GM19463 (cell line): ENCODE measurements around the gene FAM3A.

Experiments used
- ATAC-seq: cut with Tn5 transposase; IDR thresholded peaks from one replicate; pipeline ENCODE4 v1.9.1; 2021; ENCODE audit warnings: mild to moderate bottlenecking, moderate library complexity; ENCODE audit not compliant: unreplicated experiment

The FAM3A gene

DNA sequence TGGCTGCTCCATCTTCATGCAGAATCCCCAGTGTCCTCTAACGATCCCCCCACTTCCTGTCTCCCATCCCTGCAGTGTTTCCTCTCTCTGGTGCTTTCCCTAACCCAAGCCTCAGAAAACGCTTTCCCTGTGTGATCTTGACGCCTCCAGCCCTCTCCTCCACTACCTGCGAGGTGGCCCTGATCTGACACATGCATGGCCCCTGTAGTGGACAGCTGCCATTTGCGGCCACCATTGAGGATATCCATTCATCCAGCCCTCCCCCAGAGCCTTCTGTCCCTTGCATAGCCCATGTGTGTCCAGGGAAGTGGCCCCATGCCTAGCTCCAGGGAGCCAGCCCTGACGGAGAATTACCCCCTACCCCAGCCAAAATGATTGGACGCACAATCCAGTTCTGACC is 32.7 kb downstream of the FAM3A start:
- no peak for ATAC-seq

DNA sequence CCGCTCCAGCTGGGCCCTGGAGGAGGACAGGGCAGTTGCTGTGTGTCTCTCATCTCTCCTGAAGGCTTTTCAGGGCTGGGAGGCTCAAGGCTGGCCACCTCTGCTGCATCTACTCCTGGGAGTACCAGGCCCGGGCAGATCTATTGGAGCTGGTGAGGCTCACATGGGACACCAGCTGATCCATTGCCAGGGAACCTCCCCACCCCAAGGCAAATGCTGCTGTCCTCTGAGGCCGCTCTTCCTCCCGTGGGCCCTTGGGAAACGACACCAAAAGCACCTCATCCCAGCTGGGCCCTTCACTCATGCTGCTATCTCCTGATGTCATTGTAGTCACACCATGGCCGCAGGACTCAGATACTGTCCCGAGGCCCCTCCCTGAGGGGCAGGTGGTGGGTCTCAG is 33.2 kb downstream of the FAM3A start:
- no peak for ATAC-seq

DNA sequence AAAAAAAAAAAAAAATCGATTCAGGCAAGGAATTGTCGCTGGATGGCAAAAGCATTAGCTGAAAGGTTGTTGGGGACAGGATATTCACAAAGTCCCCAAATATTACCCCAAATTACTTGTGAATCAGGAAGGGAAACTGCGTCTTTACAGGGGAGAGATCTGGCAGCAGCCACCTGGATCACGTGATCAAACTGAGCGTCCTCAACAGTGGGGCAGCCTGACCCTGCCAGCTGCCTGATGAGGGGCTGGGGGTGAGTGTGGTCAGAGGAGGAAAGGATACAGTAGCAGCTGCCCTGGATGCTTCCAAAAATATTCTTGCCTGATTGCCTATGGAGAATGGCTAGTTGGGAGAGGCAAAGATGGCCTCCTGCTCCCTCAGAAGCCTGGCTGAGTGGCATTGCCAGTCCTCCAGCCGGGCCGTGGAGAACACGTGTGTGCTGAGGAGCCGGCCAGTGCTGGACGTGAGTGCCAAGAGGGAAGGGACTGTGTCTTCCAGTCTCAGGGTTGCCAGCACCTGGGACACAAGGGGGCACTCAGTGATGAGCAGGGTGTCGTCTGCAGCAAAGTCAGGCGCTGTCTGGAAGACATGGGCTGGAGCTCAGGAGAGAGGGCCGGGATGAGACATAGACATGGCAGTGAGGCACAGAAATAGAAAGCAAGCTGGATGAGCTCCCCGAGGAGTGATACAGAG is 34.0 kb downstream of the FAM3A start:
- no peak for ATAC-seq

DNA sequence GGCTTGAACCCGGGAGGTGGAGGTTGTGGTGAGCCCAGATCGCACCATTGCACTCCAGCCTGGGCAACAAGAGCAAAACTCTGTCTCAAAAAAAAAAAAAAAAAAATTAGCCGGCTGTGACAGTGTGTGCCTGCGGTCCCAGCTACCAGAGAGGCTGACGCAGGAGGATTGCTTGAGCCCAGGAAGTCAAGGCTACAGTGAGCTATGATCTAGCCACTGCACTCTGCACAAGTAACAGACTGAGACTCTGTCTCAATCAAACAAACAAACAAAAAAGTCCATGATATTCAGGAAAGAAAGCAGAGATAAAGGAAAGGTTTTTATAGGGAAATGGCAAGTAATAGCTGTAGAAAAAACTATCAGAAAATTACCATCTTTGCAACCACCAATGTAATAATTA is 34.8 kb downstream of the FAM3A start:
- no peak for ATAC-seq

DNA sequence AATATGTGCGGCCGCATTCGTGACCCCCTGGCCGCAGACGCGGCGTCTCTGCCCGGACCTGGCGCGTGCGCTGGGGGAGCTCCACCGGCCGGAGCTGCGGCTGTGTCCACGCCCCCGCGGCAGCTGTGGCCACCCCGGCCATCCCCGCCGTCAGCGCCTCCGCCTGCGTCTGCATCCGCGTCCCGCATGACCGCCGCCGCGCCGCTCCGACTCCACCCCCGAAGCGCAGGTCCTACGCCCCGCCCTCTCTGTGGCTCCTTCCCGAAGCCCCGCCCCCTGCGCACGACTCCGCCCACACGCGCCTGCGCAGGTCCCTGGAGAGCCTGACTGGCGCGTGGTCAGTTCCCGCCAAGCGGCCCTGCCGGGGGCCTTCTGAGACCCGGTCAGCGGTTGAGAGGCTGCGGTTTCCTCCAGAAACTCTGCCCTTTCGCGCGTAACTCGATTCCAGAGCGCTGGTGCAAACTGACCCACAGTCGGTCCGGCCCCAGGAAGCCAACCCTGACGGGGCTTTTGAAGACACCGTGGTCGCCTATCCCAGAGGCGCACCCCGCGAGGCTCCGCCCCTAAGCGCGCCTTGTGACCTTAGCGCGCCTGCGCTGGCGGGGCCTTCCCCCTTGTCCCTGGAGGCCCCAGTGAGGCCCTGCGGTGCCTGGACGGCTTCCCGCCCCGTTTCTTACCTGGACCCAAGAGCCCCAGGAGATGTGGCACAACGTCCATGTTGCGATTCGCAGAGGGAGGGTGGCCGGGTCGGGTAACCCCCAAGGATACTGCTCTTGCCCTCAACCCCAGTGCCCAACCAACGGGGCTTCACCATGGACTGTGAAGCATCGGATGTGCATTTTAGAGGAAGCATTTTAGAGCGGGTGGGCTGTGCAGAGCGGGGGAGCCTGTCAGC is 37.1 kb downstream of the FAM3A start, which contains the start of gene LAGE3:
Gene LAGE3 (minus strand): TSS at position 554 of the 895 bp plus-strand sequence. CDS start 366 bp downstream, at position 188.
- ATAC-seq, result peak; percentile 84

DNA sequence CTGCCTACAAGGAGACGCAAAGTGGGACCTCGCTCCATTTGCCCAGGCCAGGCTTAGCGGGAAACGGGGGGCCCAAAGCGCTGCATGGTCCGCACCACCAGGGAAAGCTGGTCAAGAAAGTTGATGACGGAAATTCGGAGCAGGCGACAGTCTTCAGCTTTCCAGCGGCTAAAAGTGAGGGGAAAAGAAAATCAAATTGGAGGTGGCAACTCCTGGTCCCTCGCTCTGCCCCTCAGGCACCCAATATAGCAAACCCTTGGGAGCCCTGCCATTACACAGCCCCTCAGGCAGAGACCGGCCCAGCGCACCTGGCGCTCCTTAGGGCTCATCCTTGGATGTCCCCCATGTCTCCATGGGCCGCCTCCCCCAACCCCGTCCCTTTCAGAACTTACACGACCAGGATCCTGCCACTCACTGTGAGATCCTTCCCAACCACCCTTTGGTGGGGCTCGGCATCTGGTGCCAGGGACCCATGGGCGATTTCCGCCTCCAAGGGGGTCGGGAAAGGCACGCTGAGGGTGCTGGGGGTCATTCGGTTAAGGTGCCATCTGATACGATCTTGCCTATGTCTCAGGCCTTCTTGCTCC is 38.0 kb downstream of the FAM3A start:
- ATAC-seq, result no peak

DNA sequence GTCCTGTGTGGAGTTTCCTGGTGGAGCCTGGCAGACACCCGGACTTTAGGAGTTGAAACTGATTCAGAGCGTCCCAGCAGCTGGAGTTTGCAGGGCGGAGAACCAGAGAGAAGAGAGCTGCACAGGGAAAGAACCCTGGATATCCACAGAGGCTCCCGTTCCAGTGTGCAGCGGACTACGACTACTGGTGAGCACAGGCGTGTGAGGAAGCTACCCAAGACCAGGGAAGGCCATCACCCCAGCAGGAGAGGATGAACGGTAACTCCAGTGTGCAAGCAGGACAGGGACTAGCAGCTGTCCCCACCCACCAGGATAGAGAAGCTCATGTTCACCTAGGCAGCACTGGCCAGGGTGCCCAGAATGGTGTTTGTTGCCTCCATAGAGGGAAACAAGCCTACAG is 39.2 kb downstream of the FAM3A start:
- no peak for ATAC-seq

DNA sequence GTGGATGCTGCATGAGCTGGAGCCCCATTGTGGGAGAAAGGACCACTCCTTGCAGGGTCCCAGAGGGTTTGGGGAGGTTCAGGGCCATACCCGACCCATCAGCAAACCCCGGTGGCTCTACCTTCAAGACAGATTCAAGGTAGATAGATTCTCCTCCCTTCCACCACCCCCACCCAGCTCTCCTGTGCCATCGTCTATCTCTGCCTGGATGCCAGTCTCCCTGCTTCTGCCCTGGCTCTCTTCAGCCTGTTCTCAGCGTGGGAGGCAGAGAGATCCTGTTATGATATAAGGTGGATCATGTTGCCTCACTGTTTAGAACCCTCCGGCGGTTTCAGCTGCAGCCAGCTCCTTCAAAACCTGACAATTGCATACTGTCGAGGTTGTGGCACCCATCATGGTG is 42.3 kb downstream of the FAM3A start:
- no peak for ATAC-seq

DNA sequence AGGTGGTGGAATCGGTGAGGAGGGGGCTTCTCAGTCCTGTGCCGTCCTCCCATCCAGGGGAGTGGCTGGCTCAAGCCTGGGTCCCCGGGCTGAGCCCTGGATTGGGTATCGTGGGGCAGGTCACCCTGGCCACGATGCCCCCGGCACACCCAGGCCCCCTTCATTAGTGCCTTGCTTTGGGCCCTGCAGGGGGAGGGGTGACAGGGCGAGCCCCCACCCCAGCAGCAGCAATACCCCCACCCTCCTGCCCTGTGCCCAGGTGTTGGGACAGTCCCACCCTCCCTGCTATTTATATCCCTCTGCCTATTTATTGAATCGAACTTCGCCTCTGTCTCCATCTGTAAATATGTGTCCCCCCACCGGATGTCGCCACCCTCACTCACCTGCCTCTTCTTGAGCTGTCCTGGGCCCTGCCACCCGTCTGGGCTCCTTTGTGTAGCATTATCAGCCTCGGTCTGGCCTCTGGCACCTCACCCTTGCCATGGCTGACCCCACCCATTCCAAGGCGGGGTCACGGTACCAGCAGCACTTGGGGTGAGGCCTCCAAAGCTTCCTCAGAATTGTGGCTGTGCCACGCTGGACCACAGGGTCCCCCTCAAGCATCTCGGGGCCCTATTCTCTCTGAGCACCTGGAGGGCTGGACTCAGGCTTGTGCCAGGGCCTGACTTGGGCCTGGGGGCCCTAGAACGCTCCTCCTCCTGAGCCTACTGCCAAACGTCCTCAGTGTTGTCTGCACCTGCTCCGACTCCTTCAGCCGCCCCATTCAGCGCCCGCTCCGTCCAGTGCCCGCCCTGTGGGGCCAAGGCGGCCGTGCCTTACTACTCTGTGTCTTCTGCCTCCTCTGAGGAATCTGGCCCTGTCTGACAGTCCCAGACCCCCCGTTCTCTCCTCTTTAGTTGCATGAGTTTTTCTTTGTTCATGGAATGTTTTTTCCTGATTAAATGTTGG is 43.1 kb downstream of the FAM3A start:
- ATAC-seq, result no peak

DNA sequence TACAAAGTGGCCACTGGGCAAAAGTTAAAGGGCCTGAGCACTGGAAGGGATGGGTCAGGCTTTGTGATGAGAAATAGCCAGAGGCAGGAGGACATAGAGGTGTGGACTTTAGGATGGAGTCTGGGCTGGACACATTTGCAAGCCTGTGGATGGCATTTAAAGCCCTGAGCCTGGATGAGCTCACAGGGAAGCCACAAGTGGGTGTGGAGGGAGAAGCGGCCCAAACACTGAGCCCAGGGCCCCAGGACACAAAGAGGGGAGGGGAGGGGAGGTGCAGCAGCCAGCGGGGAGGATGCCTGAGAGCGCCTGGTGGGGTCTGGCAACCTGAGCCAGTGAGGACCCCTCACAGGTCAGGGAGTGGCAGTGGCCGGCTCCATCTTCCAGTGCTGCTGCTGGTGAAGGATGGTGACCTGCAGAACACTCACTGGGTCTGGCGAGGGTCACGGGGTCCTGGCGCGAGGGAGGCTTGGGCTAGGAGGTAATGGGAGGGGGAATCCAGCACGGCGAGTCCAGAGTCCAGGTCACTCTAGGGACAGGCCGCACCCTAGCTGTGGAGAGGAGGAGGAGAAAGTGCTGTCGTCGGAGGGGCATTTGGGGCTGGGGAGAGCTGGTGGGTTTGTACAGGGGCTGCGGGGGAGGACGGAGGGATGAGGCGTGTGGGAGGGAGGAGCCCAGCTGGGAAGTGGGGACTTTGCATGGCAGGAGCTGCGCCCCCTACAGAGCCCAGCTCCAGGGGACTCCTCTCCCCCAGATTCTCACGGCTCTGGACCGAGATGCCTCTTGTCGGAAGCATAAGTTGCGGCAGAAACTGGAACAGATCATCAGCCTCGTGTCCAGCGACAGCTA is 44.0 kb downstream of the FAM3A start:
- no peak for ATAC-seq

DNA sequence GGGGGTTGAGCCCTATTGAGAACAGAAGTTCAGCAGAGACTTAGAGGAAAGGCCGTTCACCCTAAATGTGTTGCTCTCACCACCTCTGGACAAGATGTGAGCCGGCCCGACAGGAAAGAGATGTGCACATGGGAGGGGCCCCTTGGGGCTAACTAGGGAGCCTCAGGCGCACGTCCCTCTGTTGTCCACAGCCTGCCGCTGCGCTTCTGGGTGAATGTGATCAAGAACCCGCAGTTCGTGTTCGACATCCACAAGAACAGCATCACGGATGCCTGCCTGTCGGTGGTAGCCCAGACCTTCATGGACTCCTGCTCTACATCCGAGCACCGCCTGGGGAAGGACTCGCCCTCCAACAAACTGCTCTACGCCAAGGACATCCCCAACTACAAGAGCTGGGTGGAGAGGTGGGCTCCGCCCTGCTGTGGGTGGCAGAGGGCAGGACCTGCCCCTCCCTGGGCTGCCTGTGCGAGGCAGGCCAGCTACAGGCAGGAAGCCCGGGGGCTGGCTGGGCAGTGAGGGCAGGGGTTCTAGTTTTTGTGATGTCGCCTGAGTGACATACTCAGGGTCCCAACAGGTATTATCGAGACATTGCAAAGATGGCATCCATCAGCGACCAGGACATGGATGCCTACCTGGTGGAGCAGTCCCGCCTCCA is 45.0 kb downstream of the FAM3A start:
- ATAC-seq, result no peak

DNA sequence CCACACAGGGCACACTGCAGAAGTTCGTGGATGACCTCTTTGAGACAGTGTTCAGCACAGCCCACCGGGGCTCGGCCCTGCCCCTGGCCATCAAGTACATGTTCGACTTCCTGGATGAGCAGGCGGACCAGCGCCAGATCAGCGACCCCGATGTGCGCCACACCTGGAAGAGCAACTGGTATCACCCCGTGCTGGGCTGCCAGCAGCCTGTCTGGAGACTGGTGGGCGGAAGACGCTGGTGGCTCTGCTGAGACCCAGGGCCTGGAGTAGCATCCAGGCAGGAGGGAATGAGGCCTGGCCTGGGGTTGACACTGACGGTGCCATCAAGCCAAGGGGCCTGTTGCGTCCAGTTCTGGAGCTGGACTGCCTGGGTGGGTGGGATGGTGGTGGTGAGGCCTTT is 45.6 kb downstream of the FAM3A start:
- ATAC-seq, result no peak

DNA sequence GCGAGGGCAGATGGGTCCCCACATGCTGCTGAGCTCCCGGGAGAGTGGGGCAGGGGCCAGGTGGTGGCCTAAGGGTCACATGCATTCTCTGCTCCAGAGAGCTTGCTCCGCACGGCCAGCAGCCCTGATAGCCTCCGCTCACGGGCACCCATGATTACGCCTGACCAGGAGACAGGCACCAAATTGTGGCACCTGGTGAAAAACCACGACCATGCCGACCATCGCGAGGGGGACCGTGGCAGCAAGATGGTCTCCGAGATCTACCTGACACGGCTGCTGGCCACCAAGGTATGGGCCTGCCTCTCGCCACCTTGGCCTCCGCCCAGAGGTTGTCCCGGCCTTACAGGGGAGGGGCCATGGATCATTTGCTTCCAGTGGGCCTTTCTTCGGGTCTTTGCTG is 46.2 kb downstream of the FAM3A start:
- ATAC-seq, result no peak

DNA sequence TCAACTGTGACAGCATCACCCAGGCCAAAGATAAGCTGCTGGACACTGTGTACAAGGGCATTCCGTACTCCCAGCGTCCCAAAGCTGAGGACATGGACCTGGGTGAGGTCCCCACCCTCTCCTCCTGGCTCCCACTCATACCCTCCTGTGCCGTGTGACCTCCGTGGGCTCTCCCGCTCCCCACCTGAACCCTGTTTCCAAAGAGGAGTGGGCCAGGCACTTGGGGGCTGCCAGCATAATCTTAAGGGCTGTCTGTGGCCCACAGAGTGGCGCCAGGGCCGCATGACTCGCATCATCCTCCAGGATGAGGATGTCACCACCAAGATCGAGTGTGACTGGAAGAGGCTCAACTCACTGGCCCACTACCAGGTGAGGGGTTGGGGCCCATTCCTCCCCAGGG is 46.9 kb downstream of the FAM3A start:
- no peak for ATAC-seq

DNA sequence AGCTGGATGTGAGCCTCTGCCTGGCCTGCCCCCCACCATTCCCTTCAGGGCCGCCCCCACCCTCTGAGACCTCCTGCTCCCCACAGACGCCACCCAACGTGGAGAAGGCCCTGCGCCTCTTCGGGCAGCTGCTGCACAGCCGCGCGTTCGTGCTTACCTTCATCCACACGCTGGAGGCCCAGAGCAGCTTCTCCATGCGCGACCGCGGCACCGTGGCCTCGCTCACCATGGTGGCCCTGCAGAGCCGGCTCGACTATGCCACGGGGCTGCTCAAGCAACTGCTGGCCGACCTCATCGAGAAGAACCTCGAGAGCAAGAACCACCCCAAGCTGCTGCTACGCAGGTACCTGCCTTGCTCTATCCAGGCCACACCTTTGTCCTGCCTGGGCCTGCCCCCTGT is 47.8 kb downstream of the FAM3A start:
- ATAC-seq, result no peak

DNA sequence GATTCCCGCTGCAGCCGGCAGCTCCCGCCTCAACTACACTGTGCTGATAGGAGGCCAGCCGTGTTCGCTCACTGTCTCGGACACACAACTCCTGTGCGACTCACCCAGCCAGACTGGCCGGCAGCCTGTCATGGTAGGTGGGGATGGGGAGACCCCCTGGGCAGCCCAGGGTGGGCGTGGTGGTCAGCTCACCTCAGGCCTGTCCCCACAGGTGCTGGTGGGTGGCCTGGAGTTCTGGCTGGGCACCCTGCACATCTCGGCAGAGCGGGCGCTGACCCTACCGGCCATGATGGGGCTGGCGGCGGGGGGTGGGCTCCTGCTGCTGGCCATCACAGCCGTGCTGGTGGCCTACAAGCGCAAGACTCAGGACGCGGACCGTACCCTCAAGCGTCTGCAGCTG is 48.5 kb downstream of the FAM3A start:
- ATAC-seq, result no peak

DNA sequence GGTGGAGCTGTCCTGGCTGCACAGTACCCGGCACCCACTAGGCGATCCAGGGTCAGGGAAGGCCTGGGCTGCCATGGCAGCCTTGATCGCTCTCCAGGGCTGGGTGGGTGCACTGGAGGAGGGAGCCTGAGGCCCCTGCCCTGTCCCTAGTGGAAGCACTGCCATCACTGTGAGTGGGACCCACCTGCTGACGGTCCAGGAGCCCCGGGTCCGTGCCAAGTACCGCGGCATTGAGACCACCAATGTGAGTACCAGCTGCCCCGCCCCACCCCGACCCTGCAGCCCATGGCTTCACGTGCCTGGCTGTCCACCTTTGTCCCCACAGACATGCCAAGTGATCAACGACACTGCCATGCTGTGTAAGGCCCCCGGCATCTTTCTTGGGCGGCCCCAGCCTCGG is 49.1 kb downstream of the FAM3A start:
- no peak for ATAC-seq

DNA sequence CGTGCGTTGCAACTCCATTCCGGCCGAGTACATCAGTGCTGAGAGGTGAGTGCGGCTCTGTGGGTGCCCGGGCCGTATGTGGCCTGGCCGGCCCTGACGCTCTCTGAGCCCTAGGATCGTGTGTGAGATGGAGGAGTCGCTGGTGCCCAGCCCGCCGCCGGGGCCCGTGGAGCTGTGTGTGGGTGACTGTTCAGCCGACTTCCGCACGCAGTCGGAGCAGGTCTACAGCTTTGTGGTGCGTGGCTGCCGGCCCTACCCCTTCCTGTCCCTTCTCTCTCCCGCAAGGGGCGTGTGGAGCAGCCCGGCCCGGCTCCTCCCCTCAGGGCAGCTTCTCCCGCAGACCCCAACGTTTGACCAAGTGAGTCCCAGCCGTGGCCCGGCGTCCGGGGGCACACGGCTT is 50.0 kb downstream of the FAM3A start:
- no peak for ATAC-seq

DNA sequence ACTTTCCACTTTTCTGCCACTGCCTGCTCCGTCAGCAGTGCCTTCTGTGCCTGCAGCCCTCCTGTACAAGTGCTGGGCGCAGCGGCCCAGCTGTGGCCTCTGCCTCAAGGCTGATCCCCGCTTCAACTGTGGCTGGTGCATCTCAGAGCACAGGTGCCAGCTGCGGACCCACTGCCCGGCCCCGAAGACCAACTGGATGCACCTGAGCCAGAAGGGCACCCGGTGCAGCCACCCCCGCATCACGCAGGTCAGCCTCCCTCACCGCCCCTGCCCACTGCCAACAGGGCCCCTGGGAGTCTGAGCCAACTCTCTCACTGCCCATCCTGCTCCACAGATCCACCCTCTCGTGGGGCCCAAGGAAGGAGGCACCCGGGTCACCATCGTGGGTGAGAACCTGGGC is 50.4 kb downstream of the FAM3A start:
- ATAC-seq, result no peak
